ENCODE data around the gene TBP.

GRCh38 chr6:170514908-170515307 lies 39.3 kb upstream of the TBP start:
- no peak for TF ChIP-seq POLR2A (IDR thresholded peaks at IDR 0.05)
- TF ChIP-seq, protein P1, sequence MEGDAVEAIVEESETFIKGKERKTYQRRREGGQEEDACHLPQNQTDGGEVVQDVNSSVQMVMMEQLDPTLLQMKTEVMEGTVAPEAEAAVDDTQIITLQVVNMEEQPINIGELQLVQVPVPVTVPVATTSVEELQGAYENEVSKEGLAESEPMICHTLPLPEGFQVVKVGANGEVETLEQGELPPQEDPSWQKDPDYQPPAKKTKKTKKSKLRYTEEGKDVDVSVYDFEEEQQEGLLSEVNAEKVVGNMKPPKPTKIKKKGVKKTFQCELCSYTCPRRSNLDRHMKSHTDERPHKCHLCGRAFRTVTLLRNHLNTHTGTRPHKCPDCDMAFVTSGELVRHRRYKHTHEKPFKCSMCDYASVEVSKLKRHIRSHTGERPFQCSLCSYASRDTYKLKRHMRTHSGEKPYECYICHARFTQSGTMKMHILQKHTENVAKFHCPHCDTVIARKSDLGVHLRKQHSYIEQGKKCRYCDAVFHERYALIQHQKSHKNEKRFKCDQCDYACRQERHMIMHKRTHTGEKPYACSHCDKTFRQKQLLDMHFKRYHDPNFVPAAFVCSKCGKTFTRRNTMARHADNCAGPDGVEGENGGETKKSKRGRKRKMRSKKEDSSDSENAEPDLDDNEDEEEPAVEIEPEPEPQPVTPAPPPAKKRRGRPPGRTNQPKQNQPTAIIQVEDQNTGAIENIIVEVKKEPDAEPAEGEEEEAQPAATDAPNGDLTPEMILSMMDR (IDR thresholded peaks at IDR 0.05) = no peak

Measured in transverse colon (tissue), 3 donors.